A549 (cell line): ENCODE data around the gene HPCA. TPM values are rescaled to one million over a fixed set of nuclear protein-coding genes. Genes with fewer than 3 reads are reported as not detected.

ENCODE experiments used
- ATAC-seq, 2 experiments: fragments of 200-7000 bp in 1 of 2; fragments of >200 bp in 1 of 2; cut with Nextera tagmentation in 1 of 2; cut with Tn5 transposase in 1 of 2; 3 replicates each; pipeline versions ENCODE4 v1.8.0 to v1.9.1; 2018 to 2020; ENCODE audit warnings: mild to moderate bottlenecking in 1 of 2, moderate library complexity in 1 of 2
- CTCF ChIA-PET: fragments of 300-600 bp; sonication (Branson Sonifier 250); formaldehyde crosslinking; extraction: SDS; loops from one replicate; lab custom pipeline; 2021; ENCODE audit warnings: antibody characterized with exemption, inconsistent platforms; lab: Yijun Ruan, JAX
- POLR2A ChIA-PET: fragments of 350-600 bp; formaldehyde crosslinking; extraction: SDS; loops from one replicate; lab custom pipeline; 2021; ENCODE audit warnings: antibody characterized with exemption, inconsistent platforms; lab: Yijun Ruan, JAX
- DNase-seq, 2 experiments: peaks; one replicate each; pipeline versions ENCODE4 v3.0.0 to v3.0.0-alpha.2; 2011 to 2016; ENCODE audit warnings: low read depth in 1 of 2, low spot score in 1 of 2
- FAIRE-seq: peaks from 2 replicates; lab custom pipeline; 2011; peaks lifted over from hg19 to GRCh38; lab: Jason Lieb, UNC
- H3K27ac ChIP-seq, 2 experiments: fragments of >200 bp; sonication (Bioruptor Twin); formaldehyde crosslinking; 3 replicates each; pipeline ENCODE4 v1.5.1; 2016 to 2017
- H3K4me1 ChIP-seq: fragments of >200 bp; sonication (Bioruptor Twin); formaldehyde crosslinking; 3 replicates; pipeline ENCODE4 v1.6.1; 2016
- H3K4me2 ChIP-seq: fragments of >200 bp; sonication (Bioruptor Twin); formaldehyde crosslinking; 3 replicates; pipeline ENCODE4 v1.6.1; 2016
- H3K4me3 ChIP-seq: fragments of >200 bp; sonication (Bioruptor Twin); formaldehyde crosslinking; 3 replicates; pipeline ENCODE4 v1.5.1; 2016
- H3K9me3 ChIP-seq: fragments of >200 bp; sonication (Bioruptor Twin); formaldehyde crosslinking; 3 replicates; pipeline ENCODE4 v1.6.1; 2016
- ATOH8 ChIP-seq: fragments of 250-450 bp; sonication (Bioruptor Pico); IDR thresholded peaks from 2 replicates; pipeline ENCODE4 v1.5.0; 2020; ENCODE audit warnings: low read depth, mild to moderate bottlenecking, moderate library complexity
- CBX2 ChIP-seq: fragments of 200-600 bp; sonication (generic); IDR thresholded peaks from 2 replicates; pipeline ENCODE4 v1.6.1; 2016; ENCODE audit warnings: low read depth, mild to moderate bottlenecking, borderline replicate concordance
- CBX8 ChIP-seq: fragments of 200-600 bp; sonication (generic); IDR thresholded peaks from 2 replicates; pipeline ENCODE4 v1.6.1; 2016
- CTCF ChIP-seq: fragments of >200 bp; sonication (Bioruptor Twin); formaldehyde crosslinking; IDR thresholded peaks from 3 replicates; pipeline ENCODE4 v1.5.1; 2016
- E2F6 ChIP-seq: IDR thresholded peaks from 2 replicates; pipeline ENCODE4 v1.6.1; 2012; ENCODE audit warnings: low read depth, borderline replicate concordance
- EHF ChIP-seq: fragments of 250-450 bp; sonication (Bioruptor Pico); IDR thresholded peaks from 2 replicates; pipeline ENCODE4 v1.5.0; 2020; ENCODE audit warnings: mild to moderate bottlenecking
- FOSL2 ChIP-seq, 2 experiments: fragments of 450-650 bp in 1 of 2; fragments of >200 bp in 1 of 2; sonication (Bioruptor Twin) in 1 of 2; formaldehyde crosslinking; IDR thresholded peaks; 2 replicates each; pipeline versions ENCODE4 v1.5.0 to v1.6.1; 2016 to 2020; ENCODE audit warnings: mild to moderate bottlenecking in 1 of 2, moderate library complexity in 1 of 2
- FOXS1 ChIP-seq: fragments of 250-450 bp; sonication (Bioruptor Pico); IDR thresholded peaks from 2 replicates; pipeline ENCODE4 v1.5.0; 2020; ENCODE audit warnings: mild to moderate bottlenecking, moderate library complexity
- HEYL ChIP-seq: fragments of 250-450 bp; sonication (Bioruptor Pico); IDR thresholded peaks from 2 replicates; pipeline ENCODE4 v1.8.0; 2021; ENCODE audit warnings: mild to moderate bottlenecking, moderate library complexity
- HMGXB4 ChIP-seq: fragments of 250-450 bp; sonication (Bioruptor Pico); IDR thresholded peaks from 2 replicates; pipeline ENCODE4 v1.5.0; 2021; ENCODE audit warnings: mild to moderate bottlenecking, moderate library complexity, borderline replicate concordance
- HOXB13 ChIP-seq: fragments of 250-450 bp; sonication (Bioruptor Pico); IDR thresholded peaks from 2 replicates; pipeline ENCODE4 v1.5.0; 2020; ENCODE audit warnings: low read depth, mild to moderate bottlenecking, moderate library complexity
- HOXB5 ChIP-seq: fragments of 250-450 bp; sonication (Bioruptor Pico); IDR thresholded peaks from 2 replicates; pipeline ENCODE4 v1.5.0; 2020; ENCODE audit warnings: mild to moderate bottlenecking, moderate library complexity
- JUN ChIP-seq, 2 experiments: fragments of >200 bp; sonication (Bioruptor Twin); formaldehyde crosslinking; IDR thresholded peaks; 2 replicates in 1 of 2; 3 replicates in 1 of 2; pipeline ENCODE4 v1.6.1; 2016 to 2017
- JUNB ChIP-seq: fragments of >200 bp; sonication (Bioruptor Twin); formaldehyde crosslinking; IDR thresholded peaks from 2 replicates; pipeline ENCODE4 v1.6.1; 2016
- MAFK ChIP-seq: fragments of 450-650 bp; IDR thresholded peaks from 2 replicates; pipeline ENCODE4 v1.6.1; 2014; ENCODE audit not compliant: partially characterized antibody
- MAX ChIP-seq: IDR thresholded peaks from 2 replicates; pipeline ENCODE4 v1.6.1; 2012
- NPAS2 ChIP-seq: fragments of 250-450 bp; sonication (Bioruptor Pico); IDR thresholded peaks from 2 replicates; pipeline ENCODE4 v1.8.0; 2022; ENCODE audit warnings: mild to moderate bottlenecking, moderate library complexity, borderline replicate concordance
- NR3C1 ChIP-seq: fragments of >200 bp; sonication (Bioruptor Twin); formaldehyde crosslinking; IDR thresholded peaks from 3 replicates; pipeline ENCODE4 v1.6.1; 2017
- POLR2A ChIP-seq: IDR thresholded peaks from 2 replicates; pipeline ENCODE4 v1.6.1; 2012; ENCODE audit warnings: mild to moderate bottlenecking, low read length
- RAD21 ChIP-seq, 2 experiments: fragments of >200 bp in 1 of 2; sonication (Bioruptor Twin) in 1 of 2; formaldehyde crosslinking in 1 of 2; IDR thresholded peaks in 1 of 2; conservative IDR thresholded peaks in 1 of 2; 2 replicates in 1 of 2; 3 replicates in 1 of 2; pipeline ENCODE4 v1.6.1; 2012 to 2018; ENCODE audit warnings: inconsistent platforms in 1 of 2
- RFX5 ChIP-seq: fragments of 450-650 bp; IDR thresholded peaks from 2 replicates; pipeline ENCODE4 v1.7.1; 2014; ENCODE audit warnings: antibody characterized with exemption, mild to moderate bottlenecking, moderate library complexity
- SREBF2 ChIP-seq: fragments of 450-650 bp; IDR thresholded peaks from 2 replicates; pipeline ENCODE4 v1.6.1; 2014; ENCODE audit warnings: mild to moderate bottlenecking, moderate library complexity
- TFCP2L1 ChIP-seq: fragments of 250-450 bp; sonication (Bioruptor Pico); IDR thresholded peaks from 2 replicates; pipeline ENCODE4 v1.5.0; 2021; ENCODE audit warnings: mild to moderate bottlenecking
- TP53 ChIP-seq: fragments of 250-450 bp; sonication (Bioruptor Pico); IDR thresholded peaks from 2 replicates; pipeline ENCODE4 v1.5.0; 2021; ENCODE audit warnings: mild to moderate bottlenecking, moderate library complexity
- ZFP36 ChIP-seq: fragments of 450-650 bp; IDR thresholded peaks from 2 replicates; pipeline ENCODE4 v1.6.1; 2014; ENCODE audit warnings: borderline replicate concordance; ENCODE audit not compliant: partially characterized antibody
- ZNF302 ChIP-seq: fragments of 250-450 bp; sonication (Bioruptor Pico); IDR thresholded peaks from 2 replicates; pipeline ENCODE4 v1.9.0; 2021; ENCODE audit warnings: inconsistent platforms, mild to moderate bottlenecking, moderate library complexity
- WGBS: methylation state at CpG from one replicate; pipeline ENCODE4 v1.1.6; 2017; ENCODE audit errors: missing lambda C conversion rate; 5-methylcytosine and 5-hydroxymethylcytosine counted together
- polyA plus RNA-seq, 4 experiments: library from polyadenylated mRNA; depleted of rRNA in 3 of 4; stranded (reverse); fragments of >200 nt; fragmentation: RNase III in 1 of 4; extraction: RNeasy Plus Mini Kit Qiagen cat#74134 plus additional on column Dnase treatment in 1 of 4; gene quantifications; 2 replicates in 3 of 4; 3 replicates in 1 of 4; pipeline ENCODE4 v1.2.3, GENCODE V29; 2011 to 2017

The HPCA gene
- polyA plus RNA-seq, 2 of the 4 experiments (the other 2 are of a cell fraction), result 0.21 to 0.34 TPM

- Histone ChIP-seq H3K9me3 (no peaks in the 10 kb centered on the region), H3K27ac (peak overlapping the region; percentile 72 to 88), H3K4me1 (0 out of 3 replicates have a peak, but pooled peaks cover 3% of the 10 kb centered on the region), H3K4me2 (peak overlapping the region; percentile 99), H3K4me3 (peak overlapping the region; percentile 55)
- FAIRE-seq (no peak), DNase-seq (peak; percentile 44 to 51), ATAC-seq (peak; percentile 63 to 85)
- POLR2A ChIA-PET, result no interaction called here
- CTCF ChIA-PET, result interaction anchor here (0.5 to 3.8 kb wide), 31 partner anchors 10 to 409 kb away, joined by 3 to 15 read pairs (median 4); partner anchors contain the start of genes RNF19B and TMEM54
- TF ChIP-seq CTCF (peak; percentile 75), ATOH8 (CRISPR knock-in tag) (no peak), JUN (IDR thresholded peaks at IDR 0.05) (0 out of 5 replicates have a peak, but pooled peaks of 1 of the 2 experiments have one; percentile 19)
- WGBS, result 86% methylated on average over 20 of the region's 49 CpGs
Observed at GRCh38 chr1:32892368-32893197, 6.3 kb downstream of the HPCA start.

GRCh38 chr1:32893198-32894018 lies 7.1 kb downstream of the HPCA start:
- no peak for FAIRE-seq
- no peaks in the 10 kb centered on the region for H3K9me3 ChIP-seq
- peak; percentile 59 to 75 for ATAC-seq
- H3K27ac ChIP-seq, result peak overlapping the region; percentile 72 to 88
- WGBS, result 14% methylated on average over 28 of the region's 58 CpGs
- peak overlapping the region; percentile 99 for H3K4me2 ChIP-seq
- peak; percentile 38 to 41 for DNase-seq
- peak overlapping the region; percentile 55 for H3K4me3 ChIP-seq
- ChIA-PET CTCF (interaction anchor here (0.6 to 3.8 kb wide), 27 partner anchors 8 to 410 kb away, joined by 3 to 15 read pairs (median 4); partner anchors contain the start of gene TMEM54), POLR2A (interaction anchor here (0.5 kb wide), 1 partner anchor 196 kb away, joined by 3 read pairs; no protein-coding TSS in a partner anchor)
- 0 out of 3 replicates have a peak, but pooled peaks cover 3% of the 10 kb centered on the region for H3K4me1 ChIP-seq
- TF ChIP-seq CTCF (peak; percentile 40), FOSL2 (IDR thresholded peaks at IDR 0.05) (no peak), FOSL2 (CRISPR knock-in tag; IDR thresholded peaks at IDR 0.05) (no peak), E2F6 (no peak), HEYL (CRISPR knock-in tag) (no peak), FOXS1 (CRISPR knock-in tag) (no peak), ZNF302 (no peak), MAFK (no peak), JUNB (no peak), EHF (no peak), HOXB13 (no peak), ZFP36 (no peak), SREBF2 (no peak), HOXB5 (CRISPR knock-in tag) (no peak), POLR2A (no peak), HMGXB4 (no peak), RFX5 (no peak), MAX (peak; percentile 19; the same call in 1 of the 2 replicates), CBX2 (no peak), RAD21 (conservative IDR thresholded peaks at IDR 0.05 in 1 of 2, IDR thresholded peaks at IDR 0.05 in 1 of 2) (peak in 1 of 2 experiments; percentile 35; a peak in 1 of 5 replicates), NPAS2 (CRISPR knock-in tag) (no peak), CBX8 (no peak), TP53 (no peak), NR3C1 (no peak), TFCP2L1 (CRISPR knock-in tag) (no peak)
